ENCODE results near the gene SLC22A14.

The SLC22A14 gene

DNA sequence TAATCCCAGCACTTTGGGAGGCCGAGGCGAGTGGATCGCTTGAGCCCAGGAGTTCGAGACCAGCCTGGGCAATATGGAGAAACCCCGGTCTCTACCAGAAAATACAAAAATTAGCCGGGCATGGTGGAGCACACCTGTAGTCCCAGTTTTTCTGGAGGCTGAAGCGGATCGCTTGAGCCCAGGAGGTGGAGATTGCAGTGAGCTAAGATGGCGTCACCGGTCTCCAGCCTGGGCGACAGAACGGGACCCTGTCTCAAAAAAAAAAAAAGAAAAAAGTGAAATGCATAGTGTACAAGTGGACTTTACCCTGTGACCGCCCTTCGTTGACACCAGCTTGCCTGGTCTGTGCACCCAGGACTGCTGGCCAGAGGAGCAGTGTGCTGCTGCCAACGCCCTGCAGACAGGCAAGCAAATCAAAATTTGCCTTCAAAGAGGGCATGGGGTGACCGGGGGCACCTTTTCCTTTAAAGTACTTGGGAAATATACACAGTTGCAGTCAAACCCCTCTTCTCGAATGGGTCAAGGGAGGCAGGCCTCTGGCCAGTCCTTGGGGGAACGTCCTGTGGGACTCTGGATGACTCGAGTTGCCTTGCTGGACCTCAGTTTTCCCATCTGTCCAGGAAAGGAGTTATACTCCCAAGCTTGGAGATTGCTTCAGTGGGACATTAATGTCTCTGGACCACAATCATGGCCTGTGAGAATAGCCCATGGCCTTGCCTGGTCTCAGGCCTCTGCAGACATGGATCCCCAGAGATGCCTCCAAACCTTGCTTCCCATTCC lies 65.5 kb downstream of the SLC22A14 start:
- DNase-seq, result no peak

GRCh38 chr3:38348903-38349302 lies 66.8 kb downstream of the SLC22A14 start:
- peak; percentile 90 for DNase-seq

DNA sequence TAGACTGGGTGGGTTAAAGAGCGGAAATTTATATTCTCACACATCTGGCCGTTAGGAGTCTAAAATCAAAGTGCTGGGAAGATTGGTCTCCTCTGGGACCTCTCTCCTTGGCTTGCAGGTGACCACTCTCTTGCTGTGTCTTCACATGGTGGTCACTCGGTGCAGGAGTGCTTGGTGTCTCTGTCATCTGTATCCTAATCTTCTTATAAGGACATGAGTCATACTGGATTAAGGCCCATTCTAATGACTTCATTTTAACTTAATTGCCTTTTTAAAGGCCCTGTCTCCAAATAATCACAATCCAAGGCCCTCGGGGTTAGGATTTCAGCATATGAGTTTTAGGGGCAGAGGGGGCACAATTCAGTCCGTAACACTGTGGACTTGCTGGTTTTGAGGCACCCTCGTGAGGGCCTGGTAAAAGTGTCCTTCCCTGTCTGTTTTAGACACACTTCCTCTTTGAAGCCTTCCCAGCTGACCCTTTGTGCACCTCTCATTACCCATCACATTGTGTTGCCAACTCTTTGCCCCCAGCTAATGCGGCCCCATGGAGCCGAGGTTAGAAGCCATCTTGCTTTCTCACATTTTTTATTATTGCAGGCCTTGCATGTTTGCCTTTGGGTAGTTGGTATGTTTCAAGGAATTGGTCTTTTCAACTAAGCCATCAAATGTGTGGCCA lies 67.7 kb downstream of the SLC22A14 start:
- no peak for DNase-seq

GRCh38 chr3:38353151-38353550 lies 71.1 kb downstream of the SLC22A14 start:
- no peak for DNase-seq

- no peak for DNase-seq
These were observed 72.7 kb downstream of the SLC22A14 start for GRCh38 chr3:38354588-38355330.

GRCh38 chr3:38359038-38359437 lies 76.9 kb downstream of the SLC22A14 start:
- no peak for DNase-seq

- no peak for DNase-seq
These were observed 78.3 kb downstream of the SLC22A14 start for GRCh38 chr3:38360345-38360744.

GRCh38 chr3:38361496-38361895 lies 79.4 kb downstream of the SLC22A14 start:
- no peak for DNase-seq

DNA sequence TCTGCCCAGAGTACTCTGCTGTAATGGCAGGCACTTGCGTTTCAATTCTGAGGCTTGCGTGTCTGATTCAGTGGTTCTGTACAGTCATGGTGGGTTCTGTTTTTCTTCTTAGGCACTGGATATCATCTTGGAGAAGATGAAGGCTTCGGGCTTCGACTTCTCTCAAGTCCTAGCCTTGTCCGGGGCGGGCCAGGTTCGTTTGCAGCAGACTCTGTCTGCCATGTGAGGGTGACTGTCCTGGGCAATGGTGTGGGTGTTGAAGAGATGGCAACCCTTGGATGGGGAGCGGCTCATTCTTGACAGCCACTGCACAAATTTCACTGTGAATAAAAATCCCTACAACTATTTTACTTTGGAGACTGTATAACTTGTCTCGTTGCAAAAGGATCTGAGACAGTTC lies 80.7 kb downstream of the SLC22A14 start:
- no peak for DNase-seq

GRCh38 chr3:38364721-38365400 lies 82.8 kb downstream of the SLC22A14 start:
- DNase-seq, result no peak

DNA sequence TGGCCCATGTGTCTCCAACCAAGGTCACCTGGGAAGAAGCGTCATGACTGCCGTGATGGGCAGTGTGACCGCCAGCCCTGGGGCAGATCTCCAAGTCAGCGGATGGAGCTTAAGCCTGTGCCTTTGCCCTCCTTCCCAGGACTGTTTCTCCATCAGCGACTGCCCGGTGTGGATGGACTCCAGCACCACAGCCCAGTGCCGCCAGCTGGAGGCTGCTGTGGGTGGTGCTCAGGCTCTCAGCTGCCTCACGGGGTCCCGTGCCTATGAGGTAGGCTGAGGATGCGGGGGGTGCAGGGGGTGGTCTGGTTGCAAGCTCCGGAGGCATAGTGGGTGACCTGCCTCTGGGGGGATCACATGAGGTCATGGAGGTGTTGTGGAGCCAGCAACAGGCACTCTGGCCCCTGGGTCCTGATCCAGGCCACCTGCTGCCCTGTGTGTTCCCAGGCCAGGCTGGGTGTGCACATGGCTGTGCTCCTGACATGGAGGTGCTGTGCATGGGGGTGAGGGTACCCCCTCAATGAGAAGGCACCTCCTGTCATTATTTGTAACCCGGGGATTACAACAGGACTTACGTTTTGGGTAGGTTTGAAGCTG lies 83.5 kb downstream of the SLC22A14 start:
- no peak for DNase-seq

DNA sequence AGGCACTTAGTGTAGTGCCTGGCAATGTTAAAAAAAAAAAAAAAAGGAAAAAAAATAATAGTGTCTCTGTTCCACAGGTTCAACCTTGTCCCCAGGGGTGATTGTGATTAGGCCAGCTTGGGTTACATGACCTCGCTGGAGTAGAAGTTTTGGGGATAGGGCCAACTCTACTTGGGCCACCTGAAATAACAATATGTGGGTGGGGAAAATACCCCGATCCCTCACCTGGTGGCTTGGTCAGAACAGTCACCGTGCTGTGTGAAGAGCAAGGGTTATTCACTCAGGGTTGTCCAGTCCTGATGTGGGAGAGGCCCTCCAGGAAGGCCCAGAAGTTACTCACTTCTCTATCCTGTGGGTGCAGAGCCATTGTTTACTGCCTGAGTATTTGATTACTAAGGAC lies 84.0 kb downstream of the SLC22A14 start:
- DNase-seq, result no peak

DNA sequence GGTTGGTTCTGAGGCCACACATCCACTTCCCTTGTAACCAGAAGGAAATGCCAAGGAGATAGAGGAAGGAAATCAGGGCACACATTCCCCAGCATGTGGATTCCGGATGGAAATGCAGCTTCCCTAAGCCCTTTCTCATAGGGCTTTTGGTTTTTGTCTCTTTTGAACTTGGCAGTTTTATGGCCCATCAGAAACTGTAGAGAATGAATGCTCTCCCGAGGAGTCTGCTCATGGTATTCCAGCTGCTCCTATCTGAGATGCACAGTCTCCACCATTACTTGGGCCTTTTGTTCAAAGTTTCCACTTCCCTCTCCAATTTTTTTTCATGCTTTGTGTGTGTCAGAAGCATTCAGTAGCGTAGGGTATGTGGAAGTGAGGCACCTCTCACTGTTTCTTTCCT lies 85.7 kb downstream of the SLC22A14 start:
- DNase-seq, result no peak

Data from inflammatory macrophage treated with lipopolysaccharide for 4 hours (primary cell).